GM21515 (cell line): ENCODE measurements around the gene CSRNP3.

ENCODE experiments used
- ATAC-seq: cut with Tn5 transposase; IDR thresholded peaks from one replicate; pipeline ENCODE4 v1.9.1; 2021; ENCODE audit not compliant: unreplicated experiment

Gene CSRNP3

DNA sequence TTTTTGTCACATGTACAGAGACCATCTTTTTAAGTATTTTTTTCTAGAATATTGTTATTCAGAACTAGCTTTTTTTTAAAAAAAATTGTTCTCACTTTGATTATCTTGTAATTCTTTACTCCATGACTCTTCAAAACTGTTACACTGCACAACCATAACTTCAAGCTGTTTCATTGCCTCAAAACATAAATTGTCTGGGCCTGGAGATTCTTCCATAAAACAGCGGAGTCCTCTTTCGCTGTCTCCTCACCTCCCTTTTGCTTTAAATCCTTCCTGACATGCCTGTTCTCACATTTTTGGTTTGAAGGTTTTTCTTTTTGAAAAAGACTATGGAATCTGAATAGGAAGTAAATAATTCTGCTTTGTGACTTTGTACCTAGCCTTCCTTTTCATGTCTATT, 197.9 kb downstream of the CSRNP3 start:
- no peak for ATAC-seq

DNA sequence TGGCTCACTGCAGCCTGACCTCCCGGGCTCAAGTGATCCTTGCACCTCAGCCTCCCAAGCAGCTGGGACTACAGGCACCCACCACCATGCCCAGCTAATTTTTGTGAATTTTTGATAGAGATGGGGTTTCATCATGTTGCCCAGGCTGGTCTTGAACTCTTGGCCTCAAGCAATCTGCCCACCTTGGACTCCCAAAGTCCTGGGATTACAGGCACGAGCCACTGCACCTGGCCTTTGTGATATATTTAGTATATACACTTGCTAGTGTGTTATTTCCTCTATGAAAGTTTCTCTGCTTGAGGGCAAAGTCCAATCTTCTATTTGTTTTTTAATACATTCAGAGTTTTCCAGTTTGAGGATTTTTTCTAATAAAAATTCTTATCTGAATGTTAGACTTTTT, 205.3 kb downstream of the CSRNP3 start:
- no peak for ATAC-seq

- no peak for ATAC-seq
Measured at GRCh38 chr2:165675551-165675968, 206.1 kb downstream of the CSRNP3 start.

DNA sequence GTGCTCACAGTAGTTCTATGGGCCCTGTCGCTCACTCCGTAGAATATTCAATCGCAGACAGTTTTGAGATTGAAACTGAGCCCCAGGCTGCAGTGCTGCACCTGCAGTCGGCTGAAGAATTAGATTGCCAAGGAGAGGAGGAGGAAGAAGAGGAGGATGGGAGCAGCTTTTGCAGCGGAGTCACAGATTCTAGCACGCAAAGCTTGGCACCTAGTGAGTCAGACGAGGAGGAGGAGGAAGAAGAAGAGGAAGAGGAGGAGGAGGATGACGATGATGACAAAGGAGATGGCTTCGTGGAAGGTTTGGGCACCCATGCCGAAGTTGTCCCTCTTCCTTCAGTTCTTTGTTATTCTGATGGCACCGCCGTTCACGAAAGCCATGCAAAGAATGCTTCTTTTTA, 209.4 kb downstream of the CSRNP3 start:
- no peak for ATAC-seq

GRCh38 chr2:165679621-165680020, 210.1 kb downstream of the CSRNP3 start:
- ATAC-seq: no peak

- ATAC-seq: no peak
Measured at GRCh38 chr2:165681841-165682240, 212.3 kb downstream of the CSRNP3 start.

DNA sequence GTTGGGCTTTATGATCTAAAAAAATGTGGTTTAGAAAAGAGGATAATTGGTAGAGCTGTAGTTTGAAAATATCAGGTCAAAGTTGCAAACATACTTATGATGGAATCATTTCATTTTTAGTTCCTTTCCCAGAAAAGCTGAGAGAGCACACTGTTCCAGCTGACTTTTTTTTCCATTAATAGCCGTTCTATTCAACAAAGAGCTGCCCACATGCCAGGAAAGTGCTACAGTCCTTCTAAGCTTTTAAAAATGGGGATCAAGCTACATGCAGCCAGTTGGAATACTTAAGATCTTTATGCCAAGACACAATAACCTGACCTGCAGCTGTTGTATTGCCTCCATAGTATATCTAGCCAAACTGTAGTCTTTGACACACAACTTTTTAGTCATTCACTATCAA, 213.0 kb downstream of the CSRNP3 start:
- no peak for ATAC-seq

DNA sequence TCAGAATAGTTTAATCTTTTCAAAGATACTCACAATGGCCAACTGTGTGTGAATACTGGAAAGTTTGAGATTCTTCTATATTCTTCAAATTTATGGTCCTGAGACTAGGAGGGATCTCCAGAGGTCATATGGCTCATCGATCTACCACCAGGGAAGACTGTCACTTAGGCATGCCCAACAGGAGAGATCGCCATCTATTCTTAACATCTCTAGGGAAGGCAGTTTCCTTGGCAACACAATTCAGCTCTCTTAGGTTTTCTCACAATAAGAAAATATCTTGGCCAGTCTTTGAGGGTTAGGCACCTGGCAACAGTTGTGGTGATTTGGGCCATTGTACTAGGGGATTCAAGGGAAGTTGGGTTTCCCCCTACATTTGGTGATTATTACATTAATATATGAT, 217.3 kb downstream of the CSRNP3 start:
- no peak for ATAC-seq

DNA sequence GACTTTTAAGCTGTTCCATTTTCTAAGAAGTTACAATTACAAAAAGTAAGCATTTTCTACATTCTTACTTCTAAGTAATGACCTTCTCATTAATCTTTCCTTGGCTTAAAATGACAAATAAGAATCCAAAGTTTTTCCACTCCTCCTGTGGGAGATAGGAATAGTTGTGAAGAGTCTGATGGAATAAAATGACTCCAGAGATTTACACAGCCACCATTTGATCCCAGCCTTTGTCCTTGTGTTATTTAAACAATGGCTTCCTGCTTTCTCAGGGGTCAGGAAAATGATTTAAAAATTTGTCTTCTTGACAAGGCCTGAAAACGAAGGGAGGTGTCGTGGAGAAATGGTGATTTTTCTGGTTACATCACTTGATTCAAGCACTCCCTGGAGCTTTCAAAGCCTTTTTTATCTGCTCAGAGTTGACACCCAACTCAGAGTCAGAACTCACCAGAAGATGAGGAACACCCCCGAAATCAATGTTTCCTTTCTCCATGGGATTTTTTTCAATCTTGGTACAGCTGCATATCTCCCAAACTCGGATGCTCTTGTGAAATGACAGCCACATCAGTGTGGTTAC, 218.0 kb downstream of the CSRNP3 start:
- ATAC-seq: no peak

DNA sequence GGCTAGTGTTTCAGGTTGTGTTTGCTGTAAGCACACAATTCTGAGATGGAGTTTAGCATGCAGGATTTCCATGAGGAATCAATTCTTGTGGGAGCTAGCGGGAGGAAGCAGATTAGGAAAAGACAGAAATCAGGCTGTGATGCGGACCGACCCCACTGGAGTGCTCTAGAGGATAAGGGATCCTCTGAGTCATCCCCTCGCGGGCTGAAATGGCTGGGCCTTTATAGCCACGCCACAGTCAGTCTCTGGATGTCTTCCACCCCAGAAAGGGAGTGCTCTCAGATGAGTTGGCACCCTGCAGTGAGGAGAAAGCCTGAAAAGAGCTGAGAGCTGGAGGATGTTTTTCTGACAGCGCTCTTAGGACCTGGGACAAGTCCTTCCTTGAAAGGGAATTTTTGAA, 222.1 kb downstream of the CSRNP3 start:
- ATAC-seq: no peak

- ATAC-seq: no peak
Measured at GRCh38 chr2:165692906-165693305, 223.4 kb downstream of the CSRNP3 start.

- ATAC-seq: no peak
Measured at GRCh38 chr2:165693838-165694237, 224.3 kb downstream of the CSRNP3 start.

- no peak for ATAC-seq
Measured at GRCh38 chr2:165697748-165698443, 228.4 kb downstream of the CSRNP3 start.

- peak; percentile 77 for ATAC-seq
Measured at GRCh38 chr2:165698444-165698884, 229.0 kb downstream of the CSRNP3 start.

- ATAC-seq: no peak
Measured at GRCh38 chr2:165699946-165700345, 230.4 kb downstream of the CSRNP3 start.

DNA sequence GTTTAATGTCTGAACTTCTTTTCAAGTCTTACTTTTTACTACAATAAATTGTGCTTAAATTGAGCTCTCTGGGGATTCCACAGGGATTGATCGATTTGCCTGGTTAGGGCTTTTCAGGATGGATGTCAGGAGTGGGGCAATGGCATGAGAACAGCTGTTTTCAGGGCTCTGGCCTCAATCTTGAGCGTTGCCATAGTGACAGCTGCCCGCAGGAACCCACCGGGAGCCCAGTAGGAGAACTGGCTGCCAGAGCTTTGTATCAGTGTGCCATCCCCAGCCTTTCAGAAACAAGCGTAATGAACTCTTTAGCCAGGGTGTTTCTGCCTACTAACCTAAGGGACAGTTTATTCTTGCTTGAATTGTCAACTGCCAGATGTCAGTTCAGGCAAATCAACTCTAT, 231.0 kb downstream of the CSRNP3 start:
- ATAC-seq: no peak

DNA sequence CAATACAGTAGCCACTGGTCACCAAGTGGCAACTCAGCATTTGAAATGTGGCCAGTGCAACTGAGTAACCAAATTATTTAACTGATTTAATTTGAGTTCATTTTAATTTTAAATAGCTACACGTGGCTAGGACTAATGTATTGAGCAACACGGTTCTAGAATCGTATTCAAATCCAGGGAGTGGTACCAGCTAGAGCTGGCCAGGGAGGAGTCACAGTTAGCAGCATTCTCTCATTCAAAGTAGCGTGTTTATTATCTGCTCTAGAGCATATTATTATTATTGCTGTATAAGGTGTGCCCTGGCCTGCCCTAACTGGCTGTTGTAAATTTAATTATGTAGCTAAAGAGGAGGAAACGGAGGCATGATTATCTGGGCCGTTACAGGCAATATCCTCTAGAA, 231.6 kb downstream of the CSRNP3 start:
- no peak for ATAC-seq

DNA sequence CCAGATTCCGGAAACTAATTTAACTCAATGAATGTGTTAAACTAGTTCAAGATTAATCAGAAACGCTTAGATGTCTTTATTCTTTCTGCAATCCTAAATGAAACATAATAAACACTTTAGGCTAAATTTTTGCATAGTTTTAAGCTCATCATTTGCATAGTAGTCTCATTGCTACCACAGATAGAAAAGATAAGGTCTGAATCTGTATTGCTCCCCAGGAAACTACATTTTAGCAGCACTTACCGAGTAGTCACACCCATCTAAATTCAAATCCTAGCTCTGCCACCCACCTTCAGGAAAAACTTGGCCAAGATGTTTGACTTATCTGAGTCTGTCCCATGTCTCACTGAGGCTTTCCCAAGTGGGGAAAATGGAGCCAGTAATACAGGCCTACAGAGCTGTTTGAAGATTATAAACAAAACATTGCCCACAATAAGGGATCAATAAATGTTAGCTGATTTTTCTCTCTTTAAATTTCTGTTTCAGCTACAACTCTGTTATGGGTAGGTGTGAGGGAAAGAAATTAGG, 237.5 kb downstream of the CSRNP3 start:
- no peak for ATAC-seq

GRCh38 chr2:165716091-165716490, 246.6 kb downstream of the CSRNP3 start:
- no peak for ATAC-seq

DNA sequence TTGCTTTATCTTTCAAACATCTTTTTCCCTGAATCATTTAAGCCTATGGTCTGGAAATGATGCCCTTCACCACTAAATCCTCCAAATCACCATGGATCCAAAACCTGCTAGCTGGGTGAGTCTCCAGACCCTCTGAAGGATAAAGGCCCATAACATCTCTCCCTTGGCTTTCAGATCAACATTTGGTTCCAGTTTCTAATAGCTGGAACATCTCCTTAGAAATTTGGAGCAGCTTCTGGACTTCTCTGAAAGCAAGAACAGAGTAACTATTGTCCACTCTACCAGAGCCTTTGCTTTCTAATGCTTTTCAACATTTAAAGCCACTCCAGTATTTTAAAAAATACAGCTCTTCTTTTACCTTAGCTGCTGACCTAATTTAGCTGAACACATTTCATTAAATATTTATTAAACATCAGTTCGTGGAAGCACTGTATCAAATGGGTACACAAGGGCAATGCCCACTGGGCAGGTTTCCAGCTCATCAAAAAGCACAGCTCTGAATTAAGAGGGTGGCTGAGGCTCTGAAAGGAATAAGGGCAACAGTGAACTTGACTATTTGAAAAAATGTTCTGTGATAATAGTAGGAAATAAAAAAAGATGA, 249.2 kb downstream of the CSRNP3 start:
- no peak for ATAC-seq

GRCh38 chr2:165720511-165720910, 251.0 kb downstream of the CSRNP3 start:
- ATAC-seq: no peak

DNA sequence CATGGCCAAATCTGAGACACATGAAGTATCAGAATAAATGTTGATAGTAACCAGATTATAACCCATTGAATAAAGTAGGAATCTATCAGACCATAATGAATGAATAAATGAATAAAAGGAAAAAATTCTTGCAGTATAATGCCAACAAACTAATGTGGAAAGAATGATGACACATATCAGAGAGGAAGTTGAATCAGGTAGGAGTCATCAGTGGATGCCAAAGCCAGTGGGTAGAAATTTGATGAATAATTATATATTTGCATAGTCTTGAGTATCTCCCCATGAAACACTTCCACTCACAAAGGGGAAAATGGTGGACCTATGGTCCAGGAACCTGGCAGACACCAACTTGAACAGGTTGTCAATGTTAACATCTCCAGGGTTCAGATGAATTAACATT, 255.9 kb downstream of the CSRNP3 start:
- ATAC-seq: no peak
